GM21447 (cell line): ENCODE measurements around the gene CFAP46.
"Not testable (repeated sequence)": the region's sequence is repeated elsewhere in the genome, so short reads cannot be mapped to it uniquely, and the experiment has no call there.

Experiments
- ATAC-seq: cut with Tn5 transposase; IDR thresholded peaks from one replicate; pipeline ENCODE4 v1.9.1; 2021; ENCODE audit not compliant: unreplicated experiment

The CFAP46 gene

DNA sequence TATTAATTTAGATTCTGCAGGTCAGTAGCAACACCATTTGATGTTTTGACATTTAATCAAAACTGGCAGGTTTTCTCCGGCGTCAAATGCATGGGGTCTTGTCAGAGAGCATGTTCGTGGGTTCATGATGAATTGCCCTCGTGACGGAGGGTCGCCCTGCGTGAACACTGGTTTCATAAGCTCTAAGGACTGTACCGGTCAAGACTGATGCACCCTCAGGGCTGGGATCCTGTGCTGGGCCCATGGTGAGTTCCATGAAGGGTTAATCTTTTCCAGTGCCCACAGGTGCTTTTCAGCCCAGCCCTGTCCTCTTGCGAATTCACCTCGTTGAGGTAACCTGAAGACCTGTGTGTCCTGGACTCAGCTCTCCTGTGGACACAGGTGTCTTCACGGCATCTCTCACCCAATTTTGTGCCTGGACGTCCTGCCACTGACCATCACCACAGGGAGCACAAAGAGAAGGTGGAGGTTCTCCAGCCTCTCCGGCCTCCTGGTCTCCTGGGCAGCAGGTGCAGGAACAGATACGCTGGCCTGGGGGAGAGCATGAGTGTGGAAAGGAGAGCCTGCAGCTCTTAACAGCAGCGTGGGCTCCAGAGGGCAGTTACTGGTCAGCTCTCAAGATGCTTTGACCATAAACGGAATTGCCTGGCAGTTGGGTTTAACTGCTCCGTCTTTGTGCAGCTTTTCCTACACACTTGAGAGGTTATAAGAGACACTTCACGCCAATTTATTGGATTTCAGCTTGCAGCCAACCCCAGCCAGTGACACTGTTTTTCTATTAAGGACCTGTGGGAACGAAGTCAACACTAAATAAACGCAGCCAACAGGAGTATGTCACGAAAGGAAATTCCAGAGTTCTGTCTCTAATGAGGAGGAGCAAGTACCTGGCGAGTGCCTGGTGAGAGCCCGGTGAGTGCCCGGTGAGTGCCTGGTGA is 37.4 kb upstream of the CFAP46 start:
- no peak for ATAC-seq

DNA sequence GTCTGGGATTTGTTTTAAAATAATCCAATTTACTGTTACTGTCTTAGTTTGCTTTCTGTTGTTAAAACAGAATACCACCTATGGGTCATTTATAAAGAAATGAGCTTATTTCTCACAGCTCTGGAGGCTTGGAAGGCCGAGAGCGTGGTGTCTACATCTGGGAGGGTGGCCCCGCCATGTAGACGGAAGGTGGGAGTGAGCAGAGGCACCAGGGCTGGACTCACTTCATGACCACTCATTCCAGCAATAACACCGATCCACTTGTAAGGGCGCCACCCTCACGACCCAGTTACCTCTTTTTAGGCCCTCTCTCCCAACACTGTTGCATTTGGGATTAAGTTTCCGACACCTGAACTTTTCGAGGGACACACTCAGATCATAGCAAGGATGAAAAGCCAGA is 36.2 kb upstream of the CFAP46 start:
- no peak for ATAC-seq

GRCh38 chr10:132977807-132978206 is 35.4 kb upstream of the CFAP46 start:
- ATAC-seq = no peak

- ATAC-seq = no peak
Measured at GRCh38 chr10:132977076-132977475, 34.7 kb upstream of the CFAP46 start.

DNA sequence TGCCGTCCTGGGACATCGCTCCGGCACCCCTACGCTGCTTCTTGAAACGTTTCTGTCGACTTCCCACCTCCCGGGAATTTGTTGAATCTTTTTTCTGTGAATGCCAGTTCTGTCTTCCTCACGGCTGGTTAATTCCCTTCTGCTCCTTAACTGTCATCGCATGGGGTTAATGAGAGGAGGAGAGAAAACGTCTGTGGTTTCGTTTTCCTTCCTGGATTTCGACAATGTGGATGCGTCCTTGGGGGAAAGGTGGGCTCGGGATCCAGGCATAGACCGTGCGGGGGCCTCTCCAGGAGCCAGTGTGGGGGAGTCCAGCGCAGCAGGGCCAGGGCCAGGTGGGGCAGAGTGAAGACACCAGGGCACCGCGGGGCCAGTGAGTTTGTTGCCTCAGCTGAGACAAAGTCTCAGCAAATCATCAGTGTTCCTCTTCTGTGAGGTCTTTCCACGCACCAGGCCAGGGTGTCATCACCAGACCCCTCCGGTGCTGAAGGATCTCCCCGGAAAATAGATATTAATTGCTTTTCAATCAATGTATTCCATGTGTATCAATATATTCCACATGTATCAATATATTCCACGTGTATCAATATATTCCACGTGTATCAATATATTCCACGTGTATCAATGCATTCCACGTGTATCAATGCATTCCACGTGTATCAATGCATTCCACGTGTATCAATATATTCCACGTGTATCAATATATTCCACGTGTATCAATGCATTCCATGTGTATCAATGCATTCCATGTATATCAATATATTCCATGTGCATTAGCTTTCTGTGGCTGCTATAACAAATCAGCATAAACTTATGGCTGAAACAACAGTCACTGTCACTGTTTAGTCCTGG is 33.7 kb upstream of the CFAP46 start:
- ATAC-seq = no peak

- ATAC-seq = no peak
Measured at GRCh38 chr10:132974886-132975830, 32.8 kb upstream of the CFAP46 start.

- no peak for ATAC-seq
Measured at GRCh38 chr10:132974249-132974796, 32.0 kb upstream of the CFAP46 start.

GRCh38 chr10:132973903-132974241 is 31.5 kb upstream of the CFAP46 start:
- ATAC-seq = no peak

DNA sequence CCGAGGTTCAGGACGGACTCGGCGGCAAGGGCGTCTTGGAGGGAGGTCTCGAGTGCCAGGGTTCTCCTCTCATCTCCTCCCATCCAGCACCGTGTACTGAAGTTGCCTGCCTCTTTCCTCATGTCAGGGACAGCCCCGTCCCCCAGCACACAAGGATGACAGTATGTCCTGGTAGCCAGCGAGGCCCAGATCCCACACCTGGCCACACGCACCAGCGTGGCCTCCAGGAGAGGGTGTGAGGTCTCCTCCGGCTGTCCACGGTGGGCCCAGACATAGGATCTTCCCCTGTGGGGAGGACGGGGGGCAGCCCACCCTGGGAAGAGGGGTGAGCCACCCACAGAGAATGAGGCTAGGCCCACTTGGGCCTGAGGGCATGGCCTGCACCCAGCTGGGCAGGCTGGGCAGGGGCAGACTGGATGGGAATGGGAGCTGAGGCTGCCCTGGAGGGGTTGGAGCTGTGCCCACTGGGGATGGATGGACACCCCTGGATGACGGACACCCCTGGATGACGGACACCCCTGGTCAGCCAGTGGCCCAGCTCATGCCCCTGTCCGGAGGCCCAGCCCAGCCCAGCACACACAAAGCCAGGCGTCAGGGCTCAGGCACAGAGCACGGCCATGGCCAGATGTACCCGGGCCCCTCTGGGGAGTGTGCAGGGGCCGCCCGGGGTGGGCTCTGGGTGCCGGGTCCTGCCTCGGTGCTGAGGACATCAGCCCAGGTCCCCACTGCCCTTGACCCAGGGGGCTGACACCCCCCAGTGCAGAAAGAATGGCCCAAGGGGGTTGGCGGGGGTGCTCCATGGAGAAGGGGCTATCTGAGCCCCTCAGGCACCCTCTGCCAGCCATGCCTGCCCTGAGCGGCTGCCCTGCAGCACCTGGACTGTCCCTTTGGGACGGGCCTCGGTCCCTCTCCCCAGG is 30.9 kb upstream of the CFAP46 start:
- no peak for ATAC-seq

GRCh38 chr10:132972149-132972985 is 30.0 kb upstream of the CFAP46 start:
- no peak for ATAC-seq

DNA sequence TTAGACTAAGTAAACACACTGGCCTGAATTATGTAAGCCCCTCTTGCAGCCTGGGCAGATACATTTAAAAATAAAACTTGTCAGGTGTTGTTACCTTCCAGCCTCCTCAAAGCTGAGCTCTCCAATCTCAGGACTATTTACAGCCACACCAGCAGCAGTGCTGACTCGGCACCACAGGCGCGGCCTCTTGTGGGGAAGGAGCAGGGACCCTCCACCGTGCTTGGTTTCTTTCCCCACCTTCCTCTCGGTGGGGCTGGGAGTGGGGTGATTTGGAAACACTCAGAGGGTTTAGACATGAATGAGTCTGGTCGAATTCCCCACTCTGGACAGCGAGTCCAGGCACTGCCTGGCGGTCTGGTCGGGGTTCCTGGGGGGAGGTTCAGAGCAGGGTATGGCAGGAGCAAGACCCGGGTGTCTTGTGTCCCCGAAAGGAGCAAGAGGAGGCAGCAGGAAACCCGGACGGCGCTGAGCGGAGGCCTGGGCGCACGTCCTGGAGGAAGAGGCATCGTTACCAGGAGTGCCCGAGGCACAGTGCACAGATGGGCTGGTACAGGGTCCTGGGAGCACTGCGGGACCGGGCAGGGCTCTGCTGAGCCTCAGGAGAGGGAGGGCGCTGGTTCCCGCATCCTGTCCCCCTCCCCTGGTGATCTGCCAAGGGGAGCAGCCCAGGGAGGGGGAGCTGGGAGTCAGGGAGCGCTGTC is 29.2 kb upstream of the CFAP46 start:
- ATAC-seq = no peak

- no peak for ATAC-seq
Measured at GRCh38 chr10:132970641-132971438, 28.5 kb upstream of the CFAP46 start.

GRCh38 chr10:132967540-132967939 is 25.2 kb upstream of the CFAP46 start:
- no peak for ATAC-seq

GRCh38 chr10:132965411-132966057 is 23.2 kb upstream of the CFAP46 start:
- ATAC-seq = no peak

DNA sequence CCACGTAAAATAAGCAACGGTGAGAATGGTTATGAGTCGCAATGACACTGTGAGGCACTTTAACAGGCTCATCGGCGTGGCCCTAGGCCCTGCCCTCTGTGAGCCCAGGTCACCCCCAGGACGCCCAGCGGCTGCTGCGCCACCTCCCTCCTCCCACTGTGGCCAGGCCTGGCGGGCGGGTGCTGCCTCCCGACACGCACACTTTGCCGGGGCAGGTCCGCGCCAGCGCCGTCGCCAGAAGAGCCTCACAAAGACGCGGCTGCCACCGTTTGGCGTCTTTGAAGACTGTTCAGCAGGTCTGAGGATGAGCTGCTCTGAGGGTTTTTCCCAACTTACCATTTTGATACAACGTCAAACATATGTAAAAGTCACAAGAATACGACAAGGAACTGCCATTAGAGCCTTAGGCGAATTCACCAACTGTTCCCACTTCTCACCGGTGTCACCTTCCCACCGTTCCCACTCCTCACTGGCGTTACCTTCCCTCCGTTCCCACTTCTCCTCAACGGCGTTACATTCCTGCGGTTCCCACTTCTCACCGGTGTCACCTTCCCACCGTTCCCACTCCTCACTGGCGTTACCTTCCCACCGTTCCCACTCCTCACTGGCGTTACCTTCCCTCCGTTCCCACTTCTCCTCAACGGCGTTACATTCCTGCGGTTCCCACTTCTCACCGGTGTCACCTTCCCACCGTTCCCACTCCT is 22.5 kb upstream of the CFAP46 start:
- not testable (repeated sequence) for ATAC-seq

GRCh38 chr10:132964231-132964630 is 21.9 kb upstream of the CFAP46 start:
- no peak for ATAC-seq
